Duodenal mucosa (tissue), 2 donors: ENCODE results near the gene TJP2.
A peak's percentile ranks its signal among the peaks of the same experiment; 100 is the strongest.

ENCODE experiments used
- H3K27ac ChIP-seq: one replicate; pipeline ENCODE4 v1.7.0; 2013; ENCODE audit warnings: low read depth, low read length
- H3K27me3 ChIP-seq, 2 donors: one replicate each; pipeline ENCODE4 v1.7.0; 2013; ENCODE audit warnings: low read length in 2 of 2, control low read depth in 1 of 2; ENCODE audit not compliant: insufficient read depth in 2 of 2, control insufficient read depth in 1 of 2
- H3K36me3 ChIP-seq, 2 donors: one replicate each; pipeline ENCODE4 v1.7.0; 2013; ENCODE audit warnings: low read length in 2 of 2, control low read depth in 1 of 2; ENCODE audit not compliant: insufficient read depth in 2 of 2, control insufficient read depth in 1 of 2
- H3K4me1 ChIP-seq, 2 donors: one replicate each; pipeline ENCODE4 v1.7.0; 2013; ENCODE audit warnings: low read length in 2 of 2, control low read depth in 1 of 2; ENCODE audit not compliant: insufficient read depth in 2 of 2, control insufficient read depth in 1 of 2
- H3K4me3 ChIP-seq, 2 donors: one replicate each; pipeline ENCODE4 v1.7.0; 2013; ENCODE audit warnings: low read length in 2 of 2, low read depth in 1 of 2
- H3K9ac ChIP-seq, 2 donors: one replicate each; pipeline ENCODE4 v1.7.0; 2013; ENCODE audit warnings: low read length in 2 of 2, low read depth in 1 of 2
- H3K9me3 ChIP-seq, 2 donors: one replicate each; pipeline ENCODE4 v1.7.0; 2013; ENCODE audit warnings: low read length in 2 of 2, control low read depth in 1 of 2; ENCODE audit not compliant: control insufficient read depth in 1 of 2

TJP2 gene

GRCh38 chr9:69173891-69174615 is at the start of gene TJP2:
Gene TJP2 (plus strand): TSS chr9:69174277. CDS start chr9:69174373, 96 bp downstream.
- Histone ChIP-seq H3K4me1 (peaks cover 8 to 15% of the 10 kb centered on the region in 2 donors), H3K4me3 (peak within 1 kb of the TSS; percentile 56 to 71), H3K9me3 (no peaks in the 10 kb centered on the region), H3K9ac (peak within 1 kb of the TSS in 1 of 2 donors; percentile 21), H3K27ac (no peak within 1 kb of the TSS), H3K36me3 (no peaks in the 10 kb centered on the region), H3K27me3 (no peaks in the 10 kb centered on the region)

DNA sequence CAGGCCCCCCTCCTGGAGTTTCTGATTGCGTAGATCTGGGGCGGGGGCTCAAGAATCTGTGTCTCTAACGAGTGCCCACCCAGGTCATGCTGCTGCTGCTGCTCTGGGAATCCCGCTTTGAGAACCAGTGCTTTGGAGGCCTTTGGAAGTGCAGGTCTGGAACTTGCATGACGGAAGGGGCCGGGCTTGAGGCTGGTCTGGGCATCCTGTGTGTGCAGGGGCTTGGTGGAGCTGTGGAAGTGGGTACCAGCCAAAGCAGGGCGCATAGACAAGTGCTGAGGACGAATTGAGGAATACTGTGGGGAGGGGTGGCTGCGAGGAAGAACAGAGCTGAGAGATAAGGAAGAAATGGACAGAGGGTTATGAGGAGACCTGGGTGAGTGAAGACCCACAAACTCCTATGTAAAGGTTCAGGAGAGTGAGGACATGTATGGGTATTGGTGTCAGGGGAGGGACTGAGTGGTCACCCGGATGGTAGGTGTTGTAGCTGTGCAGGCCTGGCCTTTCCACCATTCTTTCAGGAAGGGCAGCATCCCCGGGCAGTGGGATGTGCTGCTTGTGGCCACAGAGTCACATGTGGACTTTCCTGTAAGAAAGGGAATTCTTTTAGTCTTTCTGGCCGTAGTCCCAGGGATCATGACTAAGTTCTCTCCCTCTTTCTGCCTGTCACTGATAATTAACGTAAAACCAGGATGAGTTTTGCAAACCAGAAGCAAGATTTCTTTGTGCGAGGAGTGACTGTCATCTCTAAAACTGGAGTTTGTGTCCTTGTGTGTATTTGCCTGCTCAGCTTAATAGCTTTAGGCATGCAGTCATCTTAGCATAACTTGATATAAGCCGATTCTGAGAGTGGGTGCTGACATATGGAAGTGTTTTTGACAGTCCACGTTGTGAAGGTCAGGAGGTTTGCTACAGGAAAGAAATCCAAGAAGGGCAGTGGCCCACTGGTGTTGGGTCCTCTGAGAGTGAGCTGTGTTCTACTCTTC is 43.3 kb upstream of the TJP2 start:
- H3K9ac ChIP-seq = peak overlapping the region in 1 of 2 donors; percentile 1
- H3K27me3 ChIP-seq = no peaks in the 10 kb centered on the region
- H3K4me1 ChIP-seq = peaks cover 34 to 41% of the 10 kb centered on the region in 2 donors
- H3K27ac ChIP-seq = peak overlapping the region; percentile 34
- H3K9me3 ChIP-seq = no peaks in the 10 kb centered on the region
- peak overlapping the region; percentile 16 to 29 for H3K4me3 ChIP-seq
- H3K36me3 ChIP-seq = peaks cover 8 to 9% of the 10 kb centered on the region in 2 donors

DNA sequence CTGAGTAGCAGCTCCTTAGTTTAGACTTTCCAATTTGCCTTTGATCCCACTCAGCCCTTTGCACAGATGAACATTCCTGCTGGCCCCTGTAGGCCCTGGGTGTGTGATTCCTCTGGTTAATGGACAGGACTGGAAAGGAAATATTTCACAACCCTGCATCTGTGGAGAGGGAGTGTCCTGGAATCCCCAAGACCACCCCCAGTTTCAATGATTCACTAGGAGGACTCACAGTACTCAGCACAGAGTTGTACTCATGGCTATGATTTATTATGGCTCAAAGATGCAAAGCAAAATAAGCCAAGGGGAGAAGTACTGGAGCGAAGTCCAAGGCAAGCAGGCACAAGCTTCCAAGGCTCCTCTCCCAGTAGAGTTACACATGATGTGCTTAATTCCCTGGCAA is 42.4 kb upstream of the TJP2 start:
- Histone ChIP-seq H3K4me3 (peak overlapping the region; percentile 45 to 50), H3K27ac (peak overlapping the region; percentile 34), H3K4me1 (peaks cover 34 to 41% of the 10 kb centered on the region in 2 donors), H3K9ac (peak overlapping the region; percentile 1 to 59), H3K27me3 (no peaks in the 10 kb centered on the region), H3K36me3 (peaks cover 8 to 9% of the 10 kb centered on the region in 2 donors), H3K9me3 (no peaks in the 10 kb centered on the region)

- Histone ChIP-seq H3K36me3 (peaks cover 8 to 9% of the 10 kb centered on the region in 2 donors), H3K9ac (peak overlapping the region in 1 of 2 donors; percentile 59), H3K4me3 (peak overlapping the region; percentile 45 to 50), H3K9me3 (no peaks in the 10 kb centered on the region), H3K27ac (peak overlapping the region; percentile 45), H3K27me3 (no peaks in the 10 kb centered on the region), H3K4me1 (peaks cover 34 to 41% of the 10 kb centered on the region in 2 donors)
Measured at GRCh38 chr9:69132361-69132760, 41.7 kb upstream of the TJP2 start.

GRCh38 chr9:69134412-69134811 is 39.7 kb upstream of the TJP2 start:
- no peak overlapping the region for H3K27ac ChIP-seq
- H3K4me1 ChIP-seq = peaks cover 34 to 37% of the 10 kb centered on the region in 2 donors

DNA sequence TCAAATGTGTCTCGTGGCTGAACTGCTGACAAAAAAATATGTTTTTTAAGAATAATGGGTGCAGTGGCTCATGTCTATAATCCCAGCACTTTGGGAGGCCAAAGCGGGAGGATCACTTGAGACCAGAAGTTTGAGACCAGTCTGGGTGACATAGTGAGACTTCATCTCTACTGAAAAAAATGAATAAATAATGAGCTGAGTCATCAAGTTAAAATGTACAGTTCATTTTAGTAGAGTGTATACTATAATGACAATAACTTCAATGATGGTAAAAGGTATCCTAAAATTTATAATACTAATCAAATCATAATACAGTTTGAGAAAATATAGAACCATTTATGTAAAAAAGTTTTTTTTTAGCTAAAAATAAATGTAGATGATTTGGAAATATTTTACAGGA is 37.9 kb upstream of the TJP2 start:
- no peak overlapping the region for H3K27ac ChIP-seq
- peaks cover 9 to 16% of the 10 kb centered on the region in 2 donors for H3K36me3 ChIP-seq
- H3K4me1 ChIP-seq = peaks cover 21 to 24% of the 10 kb centered on the region in 2 donors
- H3K9ac ChIP-seq = no peak overlapping the region
- H3K9me3 ChIP-seq = no peaks in the 10 kb centered on the region
- H3K4me3 ChIP-seq = no peak overlapping the region
- H3K27me3 ChIP-seq = no peaks in the 10 kb centered on the region

More at GRCh38 chr9:69134412-69134811, 39.7 kb upstream of the TJP2 start:
- H3K27me3 ChIP-seq = no peaks in the 10 kb centered on the region
- no peaks in the 10 kb centered on the region for H3K9me3 ChIP-seq
- peaks cover 9 to 14% of the 10 kb centered on the region in 2 donors for H3K36me3 ChIP-seq
- H3K4me3 ChIP-seq = no peak overlapping the region
- no peak overlapping the region for H3K9ac ChIP-seq

GRCh38 chr9:69136779-69137178 is 37.3 kb upstream of the TJP2 start:
- Histone ChIP-seq H3K4me1 (peaks cover 16 to 18% of the 10 kb centered on the region in 2 donors), H3K27ac (no peak overlapping the region), H3K9me3 (no peaks in the 10 kb centered on the region)

DNA sequence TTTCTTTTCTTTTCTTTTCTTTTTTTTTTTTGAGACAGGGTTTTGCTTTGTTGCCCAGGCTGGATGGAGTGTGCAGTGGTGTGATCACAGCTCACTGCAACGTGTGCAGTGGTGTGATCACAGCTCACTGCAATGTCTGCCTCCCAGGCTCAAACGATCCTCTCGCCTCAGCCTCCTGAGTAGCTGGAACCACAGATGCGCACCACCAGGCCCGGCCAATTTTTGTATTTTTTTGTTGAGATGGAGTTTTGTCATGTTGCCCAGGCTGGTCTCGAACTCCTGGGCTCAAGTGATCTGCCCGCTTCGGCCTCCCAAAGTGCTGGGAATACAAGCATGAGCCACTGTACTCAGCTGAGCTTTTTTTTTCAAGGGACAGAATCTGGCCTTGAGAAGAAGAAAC is 36.8 kb upstream of the TJP2 start:
- Histone ChIP-seq H3K27me3 (no peaks in the 10 kb centered on the region), H3K27ac (no peak overlapping the region), H3K9me3 (no peaks in the 10 kb centered on the region), H3K36me3 (peaks cover 9 to 16% of the 10 kb centered on the region in 2 donors), H3K4me1 (peaks cover 10 to 13% of the 10 kb centered on the region in 2 donors), H3K9ac (no peak overlapping the region), H3K4me3 (no peak overlapping the region)

More at GRCh38 chr9:69136779-69137178, 37.3 kb upstream of the TJP2 start:
- Histone ChIP-seq H3K36me3 (peaks cover 9 to 16% of the 10 kb centered on the region in 2 donors), H3K9ac (no peak overlapping the region), H3K4me3 (no peak overlapping the region), H3K27me3 (no peaks in the 10 kb centered on the region)

GRCh38 chr9:69139596-69139995 is 34.5 kb upstream of the TJP2 start:
- no peak overlapping the region for H3K4me3 ChIP-seq
- H3K36me3 ChIP-seq = peaks cover 2 to 10% of the 10 kb centered on the region in 2 donors
- H3K27me3 ChIP-seq = no peaks in the 10 kb centered on the region
- H3K9me3 ChIP-seq = no peaks in the 10 kb centered on the region
- no peak overlapping the region for H3K9ac ChIP-seq
- H3K4me1 ChIP-seq = no peaks in the 10 kb centered on the region
- no peak overlapping the region for H3K27ac ChIP-seq
